SK-N-SH treated with all-trans-retinoic acid at 6 μM for 48 hours (cell line): ENCODE measurements around the gene TOM1L2.

Source experiments
- BACH2 ChIP-seq: fragments of 250-450 bp; sonication (Bioruptor Pico); IDR thresholded peaks from 2 replicates; pipeline ENCODE4 v1.9.0; 2021; ENCODE audit warnings: mild to moderate bottlenecking, borderline replicate concordance
- CSDC2 ChIP-seq: fragments of 250-450 bp; sonication (Bioruptor Pico); IDR thresholded peaks from 2 replicates; pipeline ENCODE4 v1.5.0; 2020; ENCODE audit warnings: mild to moderate bottlenecking, moderate library complexity
- GLIS3 ChIP-seq: fragments of 250-450 bp; sonication (Bioruptor Pico); IDR thresholded peaks from 2 replicates; pipeline ENCODE4 v1.5.0; 2020; ENCODE audit warnings: mild to moderate bottlenecking, moderate library complexity
- RARB ChIP-seq: fragments of 250-450 bp; sonication (Bioruptor Pico); IDR thresholded peaks from 2 replicates; pipeline ENCODE4 v1.8.0; 2021; ENCODE audit warnings: mild to moderate bottlenecking, moderate library complexity
- ZNF565 ChIP-seq: fragments of 450-650 bp; formaldehyde crosslinking; conservative IDR thresholded peaks from 2 replicates; pipeline ENCODE4 v1.5.0; 2020; ENCODE audit warnings: low read depth, mild to moderate bottlenecking, moderate library complexity
- ZNF70 ChIP-seq: fragments of 450-650 bp; formaldehyde crosslinking; IDR thresholded peaks from 2 replicates; pipeline ENCODE4 v1.5.0; 2020; ENCODE audit warnings: mild to moderate bottlenecking, moderate library complexity
- ZNF8 ChIP-seq: fragments of 450-650 bp; formaldehyde crosslinking; IDR thresholded peaks from 2 replicates; pipeline ENCODE4 v1.5.0; 2020; ENCODE audit warnings: mild to moderate bottlenecking, moderate library complexity
- TF ChIP-seq, protein P1 (sequence below): fragments of 250-450 bp; sonication (Bioruptor Pico); IDR thresholded peaks from 2 replicates; pipeline ENCODE4 v1.5.1; 2021; ENCODE audit warnings: mild to moderate bottlenecking, moderate library complexity
- TF ChIP-seq, protein P2 (sequence below): fragments of 250-450 bp; sonication (Bioruptor Pico); IDR thresholded peaks from 2 replicates; pipeline ENCODE4 v1.5.1; 2020; ENCODE audit warnings: low read depth, mild to moderate bottlenecking, moderate library complexity
- TF ChIP-seq, protein P3 (sequence below): fragments of 250-450 bp; sonication (Bioruptor Pico); IDR thresholded peaks from 2 replicates; pipeline ENCODE4 v1.8.0; 2020; ENCODE audit warnings: mild to moderate bottlenecking, moderate library complexity, borderline replicate concordance

DNA sequence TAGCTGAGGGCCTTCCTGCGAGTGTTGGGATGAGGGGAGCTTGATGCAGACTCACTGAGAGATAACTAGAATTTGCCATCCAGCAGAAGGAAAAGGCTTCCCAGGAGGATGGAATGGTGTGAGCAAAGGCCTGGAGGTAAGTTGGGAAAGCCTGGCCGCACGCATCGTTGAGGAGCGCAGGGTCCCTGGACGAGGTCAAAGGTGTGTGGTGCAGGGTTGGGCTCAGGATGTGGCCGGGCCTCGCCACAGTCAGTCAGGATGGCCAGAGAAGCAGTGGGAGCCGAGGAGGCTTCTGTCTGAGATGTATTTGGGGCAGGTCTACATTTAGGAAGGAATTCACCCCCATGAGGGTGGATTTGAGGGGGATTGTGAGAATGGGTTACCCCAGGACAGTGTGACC lies 16.9 kb upstream of the TOM1L2 start:
- no peak for TF ChIP-seq ZNF565 (CRISPR knock-in tag)
- no peak for TF ChIP-seq GLIS3 (CRISPR knock-in tag)
- TF ChIP-seq ZNF70: no peak
- TF ChIP-seq, protein P1, sequence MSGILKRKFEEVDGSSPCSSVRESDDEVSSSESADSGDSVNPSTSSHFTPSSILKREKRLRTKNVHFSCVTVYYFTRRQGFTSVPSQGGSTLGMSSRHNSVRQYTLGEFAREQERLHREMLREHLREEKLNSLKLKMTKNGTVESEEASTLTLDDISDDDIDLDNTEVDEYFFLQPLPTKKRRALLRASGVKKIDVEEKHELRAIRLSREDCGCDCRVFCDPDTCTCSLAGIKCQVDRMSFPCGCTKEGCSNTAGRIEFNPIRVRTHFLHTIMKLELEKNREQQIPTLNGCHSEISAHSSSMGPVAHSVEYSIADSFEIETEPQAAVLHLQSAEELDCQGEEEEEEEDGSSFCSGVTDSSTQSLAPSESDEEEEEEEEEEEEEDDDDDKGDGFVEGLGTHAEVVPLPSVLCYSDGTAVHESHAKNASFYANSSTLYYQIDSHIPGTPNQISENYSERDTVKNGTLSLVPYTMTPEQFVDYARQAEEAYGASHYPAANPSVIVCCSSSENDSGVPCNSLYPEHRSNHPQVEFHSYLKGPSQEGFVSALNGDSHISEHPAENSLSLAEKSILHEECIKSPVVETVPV: no peak
- TF ChIP-seq, protein P2, sequence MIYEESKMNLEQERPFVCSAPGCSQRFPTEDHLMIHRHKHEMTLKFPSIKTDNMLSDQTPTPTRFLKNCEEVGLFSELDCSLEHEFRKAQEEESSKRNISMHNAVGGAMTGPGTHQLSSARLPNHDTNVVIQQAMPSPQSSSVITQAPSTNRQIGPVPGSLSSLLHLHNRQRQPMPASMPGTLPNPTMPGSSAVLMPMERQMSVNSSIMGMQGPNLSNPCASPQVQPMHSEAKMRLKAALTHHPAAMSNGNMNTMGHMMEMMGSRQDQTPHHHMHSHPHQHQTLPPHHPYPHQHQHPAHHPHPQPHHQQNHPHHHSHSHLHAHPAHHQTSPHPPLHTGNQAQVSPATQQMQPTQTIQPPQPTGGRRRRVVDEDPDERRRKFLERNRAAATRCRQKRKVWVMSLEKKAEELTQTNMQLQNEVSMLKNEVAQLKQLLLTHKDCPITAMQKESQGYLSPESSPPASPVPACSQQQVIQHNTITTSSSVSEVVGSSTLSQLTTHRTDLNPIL (CRISPR knock-in tag): no peak
- TF ChIP-seq RARB (CRISPR knock-in tag): no peak
- no peak for TF ChIP-seq CSDC2 (CRISPR knock-in tag)
- TF ChIP-seq BACH2 (CRISPR knock-in tag): no peak
- no peak for TF ChIP-seq ZNF8 (CRISPR knock-in tag)
- TF ChIP-seq, protein P3, sequence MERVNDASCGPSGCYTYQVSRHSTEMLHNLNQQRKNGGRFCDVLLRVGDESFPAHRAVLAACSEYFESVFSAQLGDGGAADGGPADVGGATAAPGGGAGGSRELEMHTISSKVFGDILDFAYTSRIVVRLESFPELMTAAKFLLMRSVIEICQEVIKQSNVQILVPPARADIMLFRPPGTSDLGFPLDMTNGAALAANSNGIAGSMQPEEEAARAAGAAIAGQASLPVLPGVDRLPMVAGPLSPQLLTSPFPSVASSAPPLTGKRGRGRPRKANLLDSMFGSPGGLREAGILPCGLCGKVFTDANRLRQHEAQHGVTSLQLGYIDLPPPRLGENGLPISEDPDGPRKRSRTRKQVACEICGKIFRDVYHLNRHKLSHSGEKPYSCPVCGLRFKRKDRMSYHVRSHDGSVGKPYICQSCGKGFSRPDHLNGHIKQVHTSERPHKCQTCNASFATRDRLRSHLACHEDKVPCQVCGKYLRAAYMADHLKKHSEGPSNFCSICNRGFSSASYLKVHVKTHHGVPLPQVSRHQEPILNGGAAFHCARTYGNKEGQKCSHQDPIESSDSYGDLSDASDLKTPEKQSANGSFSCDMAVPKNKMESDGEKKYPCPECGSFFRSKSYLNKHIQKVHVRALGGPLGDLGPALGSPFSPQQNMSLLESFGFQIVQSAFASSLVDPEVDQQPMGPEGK (CRISPR knock-in tag): no peak
